Body of pancreas (tissue), 4 donors: ENCODE measurements around the gene POLG.

Experiments
- CTCF ChIP-seq, 7 experiments: fragments of 450-650 bp in 4 of 7; fragments of 200-600 bp in 3 of 7; sonication (generic) in 3 of 7; IDR thresholded peaks; one replicate each; pipeline ENCODE4 v1.5.1; 2016 to 2019; ENCODE audit warnings: antibody characterized with exemption in 7 of 7
- POLR2A ChIP-seq, 3 donors: fragments of 450-650 bp; IDR thresholded peaks; one replicate each; pipeline ENCODE4 v1.6.1; 2016; ENCODE audit warnings: antibody characterized with exemption in 3 of 3, mild to moderate bottlenecking in 2 of 3

GRCh38 chr15:89381888-89382686 is 47.5 kb upstream of the POLG start:
- TF ChIP-seq CTCF (IDR thresholded peaks at IDR 0.05) (no peak), POLR2A (IDR thresholded peaks at IDR 0.05) (no peak)
